H1 (cell line): ENCODE measurements around the gene IL5RA. TPM values are rescaled to one million over a fixed set of nuclear protein-coding genes. Genes with fewer than 3 reads are reported as not detected.

ENCODE experiments used
- CTCF ChIA-PET: fragments of 300-600 bp; sonication (Branson Sonifier 250); formaldehyde crosslinking; loops from one replicate; lab custom pipeline; 2021; ENCODE audit not compliant: partially characterized antibody; lab: Charles Lee
- POLR2A ChIA-PET: fragments of 300-600 bp; sonication (Branson Sonifier 250); formaldehyde crosslinking; loops from one replicate; lab custom pipeline; 2021; ENCODE audit warnings: inconsistent platforms; ENCODE audit not compliant: partially characterized antibody; lab: Charles Lee
- DNase-seq, 2 experiments: peaks; one replicate each; pipeline versions ENCODE4 v3.0.0 to v3.0.0-alpha.2; 2010 to 2022; ENCODE audit warnings: low spot score in 2 of 2, low read depth in 1 of 2, mixed read lengths in 1 of 2
- FAIRE-seq: peaks from 2 replicates; lab custom pipeline; 2011; peaks lifted over from hg19 to GRCh38; lab: Jason Lieb, UNC
- H2AFZ ChIP-seq: 2 replicates; pipeline ENCODE4 v1.8.1; 2012; ENCODE audit warnings: low read length, inconsistent platforms
- H2AK5ac ChIP-seq: 2 replicates; pipeline ENCODE4 v1.6.1; 2013; ENCODE audit warnings: low read depth, low read length
- H2BK120ac ChIP-seq: replicated peaks from 2 replicates; pipeline ENCODE3; 2013; ENCODE audit warnings: low read depth, low read length, inconsistent platforms
- H2BK12ac ChIP-seq: 2 replicates; pipeline ENCODE4 v1.6.1; 2013; ENCODE audit warnings: low read depth, low read length
- H2BK15ac ChIP-seq: 2 replicates; pipeline ENCODE4 v1.6.1; 2013; ENCODE audit warnings: low read length
- H2BK20ac ChIP-seq: 2 replicates; pipeline ENCODE4 v1.6.1; 2013; ENCODE audit warnings: low read length
- H2BK5ac ChIP-seq: 2 replicates; pipeline ENCODE4 v1.6.1; 2013; ENCODE audit warnings: low read depth, low read length
- H3K14ac ChIP-seq: 2 replicates; pipeline ENCODE4 v1.6.1; 2013; ENCODE audit warnings: inconsistent platforms; ENCODE audit not compliant: insufficient read length
- H3K18ac ChIP-seq: 2 replicates; pipeline ENCODE4 v1.6.1; 2013; ENCODE audit warnings: low read length; ENCODE audit errors: extremely low read depth
- H3K23ac ChIP-seq: 2 replicates; pipeline ENCODE4 v1.6.1; 2013; ENCODE audit warnings: inconsistent platforms; ENCODE audit not compliant: insufficient read length
- H3K23me2 ChIP-seq: 2 replicates; pipeline ENCODE4 v1.6.1; 2013; ENCODE audit warnings: low read depth, low read length
- H3K27ac ChIP-seq: 2 replicates; pipeline ENCODE4 v1.6.1; 2011; ENCODE audit warnings: low read depth, low read length, inconsistent platforms
- H3K27me3 ChIP-seq, 4 experiments: replicated peaks in 1 of 4; 1 replicate in 1 of 4; 2 replicates in 3 of 4; pipeline versions ENCODE4 v1.6.1 to v1.8.1; 2011 to 2013; ENCODE audit warnings: low read length in 3 of 4, mild to moderate bottlenecking in 3 of 4, inconsistent platforms in 2 of 4, mixed read lengths in 2 of 4, moderate library complexity in 1 of 4; ENCODE audit not compliant: control insufficient read depth in 3 of 4, insufficient read depth in 3 of 4; ENCODE audit errors: extremely low read depth in 1 of 4
- H3K36me3 ChIP-seq, 4 experiments: 2 replicates each; pipeline versions ENCODE4 v1.6.1 to v1.8.1; 2011 to 2013; ENCODE audit warnings: mild to moderate bottlenecking in 4 of 4, low read length in 3 of 4, moderate library complexity in 2 of 4, control low read depth in 1 of 4, inconsistent platforms in 1 of 4; ENCODE audit not compliant: insufficient read depth in 4 of 4, control insufficient read depth in 2 of 4
- H3K4ac ChIP-seq: replicated peaks from 2 replicates; pipeline ENCODE3; 2013; ENCODE audit warnings: low read length, low read depth, mixed read lengths, inconsistent platforms; ENCODE audit not compliant: insufficient read length
- H3K4me1 ChIP-seq, 4 experiments: replicated peaks in 1 of 4; 1 replicate in 1 of 4; 2 replicates in 3 of 4; pipeline versions ENCODE4 v1.6.1 to v1.8.1; 2011 to 2013; ENCODE audit warnings: low read length in 3 of 4, inconsistent platforms in 2 of 4, mixed read lengths in 1 of 4; ENCODE audit not compliant: insufficient read depth in 4 of 4, control insufficient read depth in 3 of 4
- H3K4me2 ChIP-seq, 2 experiments: 2 replicates each; pipeline versions ENCODE4 v1.6.1 to v1.8.1; 2011 to 2013; ENCODE audit warnings: low read depth in 2 of 2, low read length in 2 of 2, control low read depth in 1 of 2, inconsistent platforms in 1 of 2, mild to moderate bottlenecking in 1 of 2; ENCODE audit not compliant: insufficient read depth in 1 of 2
- H3K4me3 ChIP-seq, 4 experiments: fragments of 200-600, 300-600 bp in 1 of 4; sonication (generic), shearing (Covaris generic), sonication (Bioruptor Twin) in 1 of 4; 2 replicates each; pipeline versions ENCODE4 v1.5.1 to v1.8.1; 2011 to 2016; ENCODE audit warnings: low read length in 4 of 4, low read depth in 3 of 4, control low read depth in 2 of 4, inconsistent platforms in 2 of 4, mild to moderate bottlenecking in 2 of 4, mixed read lengths in 1 of 4, moderate library complexity in 1 of 4; ENCODE audit not compliant: insufficient read depth in 2 of 4; ENCODE audit errors: extremely low read depth in 1 of 4
- H3K56ac ChIP-seq: replicated peaks from 2 replicates; pipeline ENCODE3; 2013; ENCODE audit warnings: low read depth, mild to moderate bottlenecking, mixed read lengths, low read length, inconsistent platforms; ENCODE audit not compliant: insufficient read length
- H3K79me1 ChIP-seq: 2 replicates; pipeline ENCODE4 v1.6.1; 2013; ENCODE audit warnings: low read depth, low read length, control low read depth
- H3K79me2 ChIP-seq, 2 experiments: 2 replicates each; pipeline versions ENCODE4 v1.6.1 to v1.8.1; 2012 to 2013; ENCODE audit warnings: low read length in 2 of 2, mild to moderate bottlenecking in 2 of 2, inconsistent platforms in 1 of 2; ENCODE audit not compliant: insufficient read depth in 2 of 2, control insufficient read depth in 1 of 2
- H3K9ac ChIP-seq, 4 experiments: replicated peaks in 1 of 4; 1 replicate in 1 of 4; 2 replicates in 3 of 4; pipeline versions ENCODE4 v1.6.1 to v1.8.1; 2011 to 2013; ENCODE audit warnings: low read depth in 3 of 4, low read length in 3 of 4, control low read depth in 2 of 4, mild to moderate bottlenecking in 2 of 4, moderate library complexity in 2 of 4, inconsistent platforms in 1 of 4; ENCODE audit errors: extremely low read depth in 1 of 4
- H3K9me3 ChIP-seq, 2 experiments: 2 replicates each; pipeline versions ENCODE4 v1.6.1 to v1.8.1; 2012 to 2013; ENCODE audit warnings: mild to moderate bottlenecking in 2 of 2, moderate library complexity in 2 of 2, control low read depth in 1 of 2, inconsistent platforms in 1 of 2, low read depth in 1 of 2, low read length in 1 of 2, mixed read lengths in 1 of 2; ENCODE audit not compliant: insufficient read depth in 2 of 2
- H4K20me1 ChIP-seq, 2 experiments: replicated peaks in 1 of 2; 2 replicates each; pipeline versions ENCODE3 to v1.8.1; 2011 to 2013; ENCODE audit warnings: inconsistent platforms in 2 of 2, low read length in 2 of 2, mild to moderate bottlenecking in 1 of 2; ENCODE audit not compliant: insufficient read depth in 2 of 2, control insufficient read depth in 1 of 2
- H4K5ac ChIP-seq: 2 replicates; pipeline ENCODE4 v1.6.1; 2013; ENCODE audit warnings: low read length, low read depth, mixed read lengths, inconsistent platforms; ENCODE audit not compliant: insufficient read length
- H4K8ac ChIP-seq: 2 replicates; pipeline ENCODE4 v1.8.0; 2013; ENCODE audit warnings: mild to moderate bottlenecking, moderate library complexity, low read length, inconsistent platforms; ENCODE audit not compliant: insufficient read depth; ENCODE audit errors: extremely low read depth
- H4K91ac ChIP-seq: replicated peaks from 2 replicates; pipeline ENCODE3; 2013; ENCODE audit warnings: low read length, mixed read lengths, inconsistent platforms; ENCODE audit not compliant: insufficient read length
- BACH1 ChIP-seq: IDR thresholded peaks from 2 replicates; pipeline ENCODE4 v1.6.1; 2012; ENCODE audit warnings: low read length, improper control_type of control experiment
- CBX5 ChIP-seq: fragments of 300-800, 300-1000 bp; sonication (generic); IDR thresholded peaks from 2 replicates; pipeline ENCODE4 v1.7.1; 2016; ENCODE audit warnings: antibody characterized with exemption, low read length, low read depth
- CBX8 ChIP-seq: fragments of 300-800, 300-1000 bp; sonication (generic); IDR thresholded peaks from 2 replicates; pipeline ENCODE4 v1.7.1; 2016; ENCODE audit warnings: low read depth, low read length, borderline replicate concordance
- CHD1 ChIP-seq: IDR thresholded peaks from 2 replicates; pipeline ENCODE4 v1.6.1; 2012; ENCODE audit warnings: low read depth, low read length, improper control_type of control experiment
- GTF2F1 ChIP-seq: IDR thresholded peaks from 2 replicates; pipeline ENCODE4 v1.6.1; 2012; ENCODE audit warnings: low read depth, low read length, improper control_type of control experiment, borderline replicate concordance
- HDAC2 ChIP-seq, 2 experiments: fragments of 300-600 bp in 1 of 2; sonication (generic) in 1 of 2; IDR thresholded peaks; 2 replicates each; pipeline ENCODE4 v1.6.1; 2011 to 2012; ENCODE audit warnings: low read depth in 2 of 2, low read length in 2 of 2, mild to moderate bottlenecking in 2 of 2, moderate library complexity in 2 of 2, borderline replicate concordance in 1 of 2, inconsistent platforms in 1 of 2
- HDAC6 ChIP-seq: IDR thresholded peaks from one replicate; pipeline ENCODE4 v1.7.1; 2012; ENCODE audit warnings: low read depth, mild to moderate bottlenecking, inconsistent platforms, low read length, moderate library complexity
- JUND ChIP-seq: IDR thresholded peaks from 2 replicates; pipeline ENCODE4 v1.6.1; 2011; ENCODE audit warnings: mild to moderate bottlenecking, improper control_type of control experiment, low read length
- KDM1A ChIP-seq: fragments of 200-600, 300-600 bp; sonication (generic); IDR thresholded peaks from 2 replicates; pipeline ENCODE4 v1.7.1; 2016; ENCODE audit warnings: mild to moderate bottlenecking, low read length, borderline replicate concordance
- POLR2A ChIP-seq, 2 experiments: IDR thresholded peaks; 1 replicate in 1 of 2; 2 replicates in 1 of 2; pipeline ENCODE4 v1.6.1; 2011; ENCODE audit warnings: low read depth in 2 of 2, low read length in 2 of 2, mild to moderate bottlenecking in 2 of 2; ENCODE audit errors: control extremely low read depth in 1 of 2
- SIN3A ChIP-seq, 2 experiments: IDR thresholded peaks in 1 of 2; conservative IDR thresholded peaks in 1 of 2; 2 replicates each; pipeline ENCODE4 v1.6.1; 2011 to 2012; ENCODE audit warnings: low read length in 2 of 2, improper control_type of control experiment in 1 of 2, low read depth in 1 of 2, mild to moderate bottlenecking in 1 of 2
- SP1 ChIP-seq: IDR thresholded peaks from 2 replicates; pipeline ENCODE4 v1.6.1; 2011; ENCODE audit warnings: low read depth, low read length
- SRF ChIP-seq: IDR thresholded peaks from 2 replicates; pipeline ENCODE4 v1.6.1; 2011; ENCODE audit warnings: mild to moderate bottlenecking, low read depth, low read length, moderate library complexity
- TEAD4 ChIP-seq: IDR thresholded peaks from 2 replicates; pipeline ENCODE4 v1.6.1; 2012; ENCODE audit warnings: low read depth, low read length, inconsistent platforms, mixed read lengths
- ZNF274 ChIP-seq: IDR thresholded peaks from 2 replicates; pipeline ENCODE4 v1.7.0; 2012; ENCODE audit warnings: low read length, borderline replicate concordance; ENCODE audit errors: extremely low read depth
- WGBS, 2 experiments: shearing (Covaris generic) in 1 of 2; methylation state at CpG; one replicate each; pipeline versions ENCODE4 v1.1.6 to v1.1.7; 2013 to 2015; ENCODE audit warnings: low lambda C conversion rate in 2 of 2, mixed read lengths in 2 of 2, inconsistent platforms in 1 of 2, low coverage in 1 of 2, missing lambda C conversion rate in 1 of 2; ENCODE audit not compliant: insufficient replicate concordance in 2 of 2, insufficient coverage in 1 of 2, insufficient read length in 1 of 2; ENCODE audit errors: extremely low coverage in 1 of 2, missing lambda C conversion rate in 1 of 2; 5-methylcytosine and 5-hydroxymethylcytosine counted together
- polyA plus RNA-seq, 7 experiments: library from polyadenylated mRNA; depleted of rRNA in 3 of 7; stranded (reverse) in 5 of 7; unstranded in 2 of 7; fragments of >200 nt in 5 of 7; fragments of 200-250 nt in 2 of 7; gene quantifications; 1 replicate in 5 of 7; 2 replicates in 1 of 7; 4 replicates in 1 of 7; pipeline versions ENCODE4 v1.2.1 to v1.2.3, GENCODE V29; 2011 to 2013; ENCODE audit warnings: missing spikeins in 2 of 7, mixed read lengths in 2 of 7
- total RNA-seq: library from RNA; stranded (reverse); fragmentation: NEBNext Ultra II Directional; extraction: Animal tissue kit (Norgen Biotek cat#: 25700); gene quantifications from 2 replicates; pipeline ENCODE4 v1.2.1, GENCODE V29; 2021

The IL5RA gene
- total and polyA plus RNA-seq, 2 of the 8 experiments (the other 6 are each of a cell fraction or from before 2014, with no cell fraction given) = not detected

GRCh38 chr3:3080309-3080708, 29.9 kb downstream of the IL5RA start:
- H3K79me1 ChIP-seq = no peaks in the 10 kb centered on the region
- no peak overlapping the region for H3K14ac ChIP-seq
- no peak overlapping the region for H3K4ac ChIP-seq
- H3K27ac ChIP-seq = no peak overlapping the region
- H2AFZ ChIP-seq = no peak overlapping the region
- H4K8ac ChIP-seq = no peak overlapping the region
- POLR2A ChIA-PET = interaction anchor here (0.6 to 0.7 kb wide), 2 partner anchors 51 to 187 kb away, joined by 3 to 4 read pairs; no protein-coding TSS in a partner anchor
- no peak overlapping the region for H2BK12ac ChIP-seq
- no peak overlapping the region for H2BK20ac ChIP-seq
- no peaks in the 10 kb centered on the region for H3K27me3 ChIP-seq
- 63% methylated on average over 5 of the region's 5 CpGs; no CpG with 5 or more reads in 1 of the 2 experiments for WGBS, 2 experiments
- H3K9ac ChIP-seq = no peak overlapping the region
- H4K91ac ChIP-seq = no peak overlapping the region
- no peak overlapping the region for H4K5ac ChIP-seq
- H3K79me2 ChIP-seq = no peaks in the 10 kb centered on the region
- CTCF ChIA-PET = interaction anchor here (0.6 to 0.9 kb wide), 2 partner anchors 16 to 36 kb away, joined by 3 to 4 read pairs; no protein-coding TSS in a partner anchor
- H3K23ac ChIP-seq = no peak overlapping the region
- no peaks in the 10 kb centered on the region for H3K23me2 ChIP-seq
- H3K4me3 ChIP-seq = no peak overlapping the region
- H2BK15ac ChIP-seq = no peak overlapping the region
- H4K20me1 ChIP-seq = no peaks in the 10 kb centered on the region
- no peaks in the 10 kb centered on the region for H3K36me3 ChIP-seq
- H2BK5ac ChIP-seq = no peak overlapping the region
- H3K56ac ChIP-seq = no peak overlapping the region
- peaks cover 1 to 15% (median 3%) of the 10 kb centered on the region in 4 experiments; a peak in 5 of 7 replicates for H3K4me1 ChIP-seq
- no peak overlapping the region for H2AK5ac ChIP-seq
- H3K18ac ChIP-seq = no peak overlapping the region
- H3K9me3 ChIP-seq = no peaks in the 10 kb centered on the region
- no peak overlapping the region; a peak in 1 of 4 replicates for H3K4me2 ChIP-seq
- H2BK120ac ChIP-seq = no peak overlapping the region
- DNase-seq (no peak), FAIRE-seq (no peak)
- no peak for TF ChIP-seq CHD1
- TF ChIP-seq ZNF274 = no peak
- TF ChIP-seq JUND = no peak
- no peak for TF ChIP-seq SP1
- no peak for TF ChIP-seq BACH1
- no peak for TF ChIP-seq HDAC6
- no peak for TF ChIP-seq SIN3A (conservative IDR thresholded peaks at IDR 0.05 in 1 of 2, IDR thresholded peaks at IDR 0.05 in 1 of 2; ENCODE audit: low read depth in 1 of 2, low read length in 2 of 2)
- TF ChIP-seq GTF2F1 = no peak
- no peak for TF ChIP-seq KDM1A
- TF ChIP-seq SRF = no peak
- no peak for TF ChIP-seq HDAC2 (IDR thresholded peaks at IDR 0.05; ENCODE audit: borderline replicate concordance in 1 of 2, low read depth in 2 of 2, low read length in 2 of 2)
- no peak for TF ChIP-seq POLR2A (IDR thresholded peaks at IDR 0.05; ENCODE audit: control extremely low read depth in 1 of 2, low read depth in 2 of 2, low read length in 2 of 2)
- TF ChIP-seq CBX8 = no peak
- TF ChIP-seq TEAD4 = no peak
- no peak for TF ChIP-seq CBX5
